ENCODE measurements around the gene SYNGAP1.

DNA sequence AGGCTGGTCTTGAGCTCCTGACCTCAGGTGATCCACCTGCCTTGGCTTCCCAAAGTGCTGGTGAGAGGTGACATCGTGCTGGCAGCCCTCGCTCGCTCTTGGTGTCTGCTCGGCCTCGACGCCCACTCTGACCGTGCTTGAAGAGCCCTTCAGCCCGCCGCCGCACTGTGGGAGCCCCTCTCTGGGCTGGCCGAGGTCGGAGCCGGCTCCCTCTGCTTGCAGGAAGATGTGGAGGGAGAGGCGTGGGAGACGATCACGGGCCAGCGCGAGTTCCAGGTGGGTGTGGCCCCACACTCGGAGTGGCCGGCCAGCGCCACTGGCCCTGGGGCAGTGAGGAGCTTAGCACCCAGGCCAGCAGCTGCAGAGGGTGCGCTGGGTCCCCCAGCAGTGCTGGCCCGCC lies 82.6 kb downstream of the SYNGAP1 start:
- TF ChIP-seq, protein P1, sequence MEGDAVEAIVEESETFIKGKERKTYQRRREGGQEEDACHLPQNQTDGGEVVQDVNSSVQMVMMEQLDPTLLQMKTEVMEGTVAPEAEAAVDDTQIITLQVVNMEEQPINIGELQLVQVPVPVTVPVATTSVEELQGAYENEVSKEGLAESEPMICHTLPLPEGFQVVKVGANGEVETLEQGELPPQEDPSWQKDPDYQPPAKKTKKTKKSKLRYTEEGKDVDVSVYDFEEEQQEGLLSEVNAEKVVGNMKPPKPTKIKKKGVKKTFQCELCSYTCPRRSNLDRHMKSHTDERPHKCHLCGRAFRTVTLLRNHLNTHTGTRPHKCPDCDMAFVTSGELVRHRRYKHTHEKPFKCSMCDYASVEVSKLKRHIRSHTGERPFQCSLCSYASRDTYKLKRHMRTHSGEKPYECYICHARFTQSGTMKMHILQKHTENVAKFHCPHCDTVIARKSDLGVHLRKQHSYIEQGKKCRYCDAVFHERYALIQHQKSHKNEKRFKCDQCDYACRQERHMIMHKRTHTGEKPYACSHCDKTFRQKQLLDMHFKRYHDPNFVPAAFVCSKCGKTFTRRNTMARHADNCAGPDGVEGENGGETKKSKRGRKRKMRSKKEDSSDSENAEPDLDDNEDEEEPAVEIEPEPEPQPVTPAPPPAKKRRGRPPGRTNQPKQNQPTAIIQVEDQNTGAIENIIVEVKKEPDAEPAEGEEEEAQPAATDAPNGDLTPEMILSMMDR (conservative IDR thresholded peaks at IDR 0.05 in 1 of 2, IDR thresholded peaks at IDR 0.05 in 1 of 2; ENCODE audit: low read depth in 1 of 2, low read length in 2 of 2) = no peak
- no peak for TF ChIP-seq EZH2 (IDR thresholded peaks at IDR 0.05; ENCODE audit: low read length, missing control alignments)
